GM06990 (cell line): ENCODE measurements around the gene TICAM1.
"Not testable (repeated sequence)": the region's sequence is repeated elsewhere in the genome, so short reads cannot be mapped to it uniquely, and the experiment has no call there.

Source experiments
- DNase-seq: peaks from one replicate; pipeline ENCODE4 v3.0.0-alpha.2; 2011; ENCODE audit not compliant: insufficient read length; ENCODE audit errors: extremely low read depth
- H3K27me3 ChIP-seq: replicated peaks from 2 replicates; pipeline ENCODE4 v1.6.0; 2011; ENCODE audit warnings: low read length; ENCODE audit not compliant: control insufficient read depth, insufficient read depth
- H3K36me3 ChIP-seq: 2 replicates; pipeline ENCODE4 v1.5.1; 2011; ENCODE audit warnings: low read length; ENCODE audit not compliant: control insufficient read depth, insufficient read depth
- H3K4me3 ChIP-seq: replicated peaks from 2 replicates; pipeline ENCODE4 v1.5.1; 2011; ENCODE audit warnings: low read depth, mild to moderate bottlenecking, control low read depth, low read length
- CTCF ChIP-seq: IDR thresholded peaks from 2 replicates; pipeline ENCODE4 v1.5.1; 2011; ENCODE audit warnings: low read length, control low read depth, mild to moderate bottlenecking, inconsistent platforms; ENCODE audit not compliant: insufficient read depth, poor library complexity, severe bottlenecking

Gene TICAM1

GRCh38 chr19:4791183-4792018 lies 40.1 kb downstream of the TICAM1 start, which contains the start of gene FEM1A:
Gene FEM1A, plus strand, starts transcription at chr19:4791734. Its CDS starts 121 bp downstream, at chr19:4791855.
- Histone ChIP-seq H3K4me3 (peak within 1 kb of the TSS; percentile 89), H3K36me3 (peaks cover 13% of the 10 kb centered on the region), H3K27me3 (no peaks in the 10 kb centered on the region)
- peak; percentile 98 for DNase-seq
- peak; percentile 97 for TF ChIP-seq CTCF

GRCh38 chr19:4786412-4787016 lies 45.0 kb downstream of the TICAM1 start:
- DNase-seq, H3K36me3 ChIP-seq, H3K27me3 ChIP-seq, H3K4me3 ChIP-seq: not testable (repeated sequence)

- H3K36me3 ChIP-seq, result no peaks in the 10 kb centered on the region
These were observed 49.7 kb downstream of the TICAM1 start for GRCh38 chr19:4781801-4782200.

GRCh38 chr19:4780860-4781259 lies 50.7 kb downstream of the TICAM1 start:
- no peak for DNase-seq
- H3K36me3 ChIP-seq, result no peaks in the 10 kb centered on the region
- no peak for TF ChIP-seq CTCF
- H3K27me3 ChIP-seq, result no peaks in the 10 kb centered on the region
- no peak overlapping the region for H3K4me3 ChIP-seq

More at GRCh38 chr19:4781801-4782200, 49.7 kb downstream of the TICAM1 start:
- H3K27me3 ChIP-seq, result no peaks in the 10 kb centered on the region
- DNase-seq, result no peak
- TF ChIP-seq CTCF, result no peak
- no peak overlapping the region for H3K4me3 ChIP-seq

GRCh38 chr19:4778124-4778523 lies 53.4 kb downstream of the TICAM1 start:
- not testable (repeated sequence) for H3K4me3 ChIP-seq, H3K36me3 ChIP-seq, DNase-seq, H3K27me3 ChIP-seq

GRCh38 chr19:4776436-4777211 lies 54.9 kb downstream of the TICAM1 start:
- DNase-seq, result no peak
- no peaks in the 10 kb centered on the region for H3K36me3 ChIP-seq
- no peak overlapping the region for H3K4me3 ChIP-seq
- no peak for TF ChIP-seq CTCF
- H3K27me3 ChIP-seq, result no peaks in the 10 kb centered on the region
